ES-I3 (cell line): ENCODE measurements around the gene CADM1.

Experiments
- H3K36me3 ChIP-seq: 2 replicates; pipeline ENCODE4 v1.6.1; 2013; ENCODE audit warnings: mild to moderate bottlenecking, low read length, control low read depth, moderate library complexity; ENCODE audit not compliant: insufficient read depth
- H3K4me1 ChIP-seq: 2 replicates; pipeline ENCODE4 v1.6.1; 2013; ENCODE audit warnings: mild to moderate bottlenecking, control low read depth, low read length; ENCODE audit not compliant: insufficient read depth
- H3K9ac ChIP-seq: 2 replicates; pipeline ENCODE4 v1.6.1; 2013; ENCODE audit warnings: low read depth, mild to moderate bottlenecking, low read length, moderate library complexity
- H3K9me3 ChIP-seq: 2 replicates; pipeline ENCODE4 v1.6.1; 2013; ENCODE audit warnings: mild to moderate bottlenecking, low read length, moderate library complexity; ENCODE audit not compliant: control insufficient read depth, insufficient read depth

CADM1 gene

GRCh38 chr11:115220911-115221310 lies 283.3 kb downstream of the CADM1 start:
- Histone ChIP-seq H3K9ac (no peak overlapping the region), H3K9me3 (no peaks in the 10 kb centered on the region), H3K36me3 (no peaks in the 10 kb centered on the region), H3K4me1 (peaks cover 47% of the 10 kb centered on the region)

GRCh38 chr11:115220423-115220822 lies 283.8 kb downstream of the CADM1 start:
- Histone ChIP-seq H3K9ac (no peak overlapping the region), H3K36me3 (no peaks in the 10 kb centered on the region), H3K9me3 (no peaks in the 10 kb centered on the region), H3K4me1 (peaks cover 42% of the 10 kb centered on the region)

DNA sequence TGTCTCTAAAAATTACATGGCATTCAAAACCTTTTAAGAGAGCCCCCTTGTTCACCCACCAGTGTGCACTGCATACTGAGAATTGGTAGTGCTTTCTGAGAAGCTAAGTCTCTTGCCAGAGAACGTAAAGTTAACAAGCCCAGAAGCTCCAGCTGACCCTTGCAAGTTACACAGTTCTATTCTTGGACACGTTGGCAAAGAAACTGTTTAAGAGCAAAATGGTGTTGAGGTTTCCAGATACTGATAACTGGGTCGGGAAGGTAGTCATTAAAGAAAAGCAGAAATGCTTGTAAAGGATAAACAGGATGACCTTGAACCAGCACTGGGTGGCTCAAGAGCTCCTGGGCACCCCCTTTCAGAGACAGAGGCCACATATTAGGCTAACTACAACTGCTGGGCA lies 284.8 kb downstream of the CADM1 start:
- Histone ChIP-seq H3K4me1 (peaks cover 31% of the 10 kb centered on the region), H3K36me3 (no peaks in the 10 kb centered on the region), H3K9ac (no peak overlapping the region), H3K9me3 (no peaks in the 10 kb centered on the region)

DNA sequence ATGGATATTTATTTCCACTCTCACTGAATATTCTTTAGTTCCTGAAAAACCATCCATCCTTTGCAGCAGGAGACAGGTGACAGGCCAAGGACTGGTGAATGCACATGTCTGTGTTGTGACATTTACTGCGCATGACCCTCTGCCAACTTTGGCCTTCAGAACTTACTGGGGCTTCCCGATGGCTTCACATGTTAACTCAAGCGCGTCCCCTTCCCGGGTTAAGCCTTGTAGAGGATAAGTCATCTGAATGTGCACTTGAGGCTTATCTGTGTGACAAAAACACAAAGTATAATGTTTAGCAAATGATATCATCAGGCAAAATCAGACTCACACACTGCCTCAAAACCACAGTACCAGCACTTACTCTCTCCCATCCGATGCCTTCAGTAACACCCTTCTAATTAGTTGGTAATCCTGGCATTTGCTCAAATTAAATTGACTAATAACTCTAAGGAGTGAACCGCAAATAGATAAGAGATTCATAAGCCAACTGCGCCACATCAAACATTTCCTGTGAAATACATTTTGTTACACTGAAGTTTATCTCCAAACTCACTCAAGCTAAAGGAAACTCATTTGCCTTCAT lies 286.4 kb downstream of the CADM1 start:
- no peaks in the 10 kb centered on the region for H3K36me3 ChIP-seq
- no peak overlapping the region for H3K9ac ChIP-seq
- H3K9me3 ChIP-seq, result no peaks in the 10 kb centered on the region
- peaks cover 18% of the 10 kb centered on the region for H3K4me1 ChIP-seq

DNA sequence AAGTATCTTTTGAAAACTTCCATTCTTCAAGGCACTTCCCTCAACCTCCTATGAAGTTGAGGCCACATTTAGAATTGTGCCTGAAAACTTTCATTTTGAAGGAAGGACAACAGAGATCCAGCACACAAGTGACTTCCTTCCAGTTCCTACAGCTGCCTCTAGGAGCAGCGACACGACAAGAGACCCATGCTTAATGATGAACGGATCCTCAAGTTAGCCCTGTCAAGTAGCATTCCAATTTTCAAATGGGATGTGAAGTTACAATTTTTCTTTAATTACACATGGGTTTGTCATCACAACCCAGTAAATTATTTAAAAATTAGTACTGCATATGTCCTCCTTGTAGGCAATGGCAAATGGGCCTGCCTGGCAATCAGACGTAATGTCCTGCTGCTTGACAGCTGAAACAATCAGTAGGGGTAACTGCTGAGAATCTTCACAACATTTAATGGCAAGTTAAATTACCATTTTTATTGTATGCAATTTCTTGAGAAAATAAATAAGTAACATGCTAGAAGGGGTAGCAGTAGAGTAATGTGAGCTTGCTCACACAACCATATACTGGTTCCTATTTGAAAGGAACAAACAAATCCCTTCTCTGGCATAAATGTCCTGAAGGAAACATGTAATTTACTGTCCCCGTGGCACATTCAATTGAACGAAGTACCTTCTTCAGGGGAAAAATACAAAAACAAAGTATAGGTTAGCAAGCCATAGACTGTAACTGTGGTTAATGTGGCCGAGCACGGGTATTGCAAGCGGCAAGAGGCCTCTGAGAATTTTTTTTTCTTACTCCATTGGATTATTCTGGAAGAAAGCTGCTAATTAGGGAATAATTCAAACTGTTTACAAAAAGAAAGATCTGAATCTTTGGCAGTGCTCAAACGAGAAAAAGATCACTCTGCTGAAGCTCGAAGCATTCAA lies 288.3 kb downstream of the CADM1 start:
- Histone ChIP-seq H3K36me3 (no peaks in the 10 kb centered on the region), H3K9ac (no peak overlapping the region), H3K4me1 (peaks cover 2% of the 10 kb centered on the region; the same call in 1 of the 2 replicates), H3K9me3 (no peaks in the 10 kb centered on the region)

DNA sequence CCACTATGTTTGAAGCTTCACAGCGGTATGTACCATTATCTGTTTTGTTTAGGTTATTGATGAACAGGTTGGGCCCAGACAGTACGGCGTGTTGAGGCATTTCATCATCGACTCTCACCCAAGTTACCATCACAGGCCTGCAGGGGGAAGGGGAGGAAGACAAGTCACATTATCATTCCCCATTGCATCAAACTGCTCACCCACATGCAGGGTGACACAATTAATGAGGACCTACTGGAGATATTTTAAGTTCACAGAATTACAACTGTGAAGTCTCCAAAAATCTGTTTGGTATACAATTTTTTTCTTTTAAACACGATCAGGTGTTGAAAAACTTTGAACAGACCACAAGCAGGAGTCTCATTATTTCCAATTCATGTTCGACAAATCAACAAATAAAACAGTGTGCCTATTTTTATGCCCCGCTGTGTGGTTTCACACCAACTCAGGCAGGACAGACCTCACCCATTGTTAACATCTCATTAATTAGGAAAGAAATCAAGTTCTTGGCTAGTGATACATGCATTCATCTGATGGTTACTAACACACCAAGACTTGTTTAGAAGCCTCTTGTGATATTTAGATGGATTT lies 289.5 kb downstream of the CADM1 start:
- H3K9me3 ChIP-seq, result no peaks in the 10 kb centered on the region
- H3K9ac ChIP-seq, result no peak overlapping the region
- no peaks in the 10 kb centered on the region for H3K4me1 ChIP-seq
- no peaks in the 10 kb centered on the region for H3K36me3 ChIP-seq

DNA sequence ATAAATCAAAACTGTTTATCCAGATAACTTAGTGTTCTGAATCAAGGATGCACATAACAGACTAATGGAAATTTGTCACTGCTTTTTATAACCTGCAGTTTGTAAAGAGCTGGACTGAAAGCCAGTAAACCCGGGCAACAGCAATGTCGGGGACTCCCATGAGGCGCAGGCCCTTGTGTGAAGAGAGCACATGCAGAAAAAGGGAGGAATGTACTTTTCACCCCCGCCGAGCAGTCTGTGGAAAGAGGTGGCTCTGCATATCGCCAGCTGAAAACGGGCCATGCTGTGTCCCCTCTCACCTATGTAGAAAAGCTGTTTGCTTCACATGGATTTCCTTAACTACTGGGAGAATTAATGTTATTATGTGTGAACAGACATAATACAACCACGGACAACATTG lies 291.2 kb downstream of the CADM1 start:
- no peaks in the 10 kb centered on the region for H3K4me1 ChIP-seq
- no peaks in the 10 kb centered on the region for H3K9me3 ChIP-seq
- no peak overlapping the region for H3K9ac ChIP-seq
- H3K36me3 ChIP-seq, result no peaks in the 10 kb centered on the region

DNA sequence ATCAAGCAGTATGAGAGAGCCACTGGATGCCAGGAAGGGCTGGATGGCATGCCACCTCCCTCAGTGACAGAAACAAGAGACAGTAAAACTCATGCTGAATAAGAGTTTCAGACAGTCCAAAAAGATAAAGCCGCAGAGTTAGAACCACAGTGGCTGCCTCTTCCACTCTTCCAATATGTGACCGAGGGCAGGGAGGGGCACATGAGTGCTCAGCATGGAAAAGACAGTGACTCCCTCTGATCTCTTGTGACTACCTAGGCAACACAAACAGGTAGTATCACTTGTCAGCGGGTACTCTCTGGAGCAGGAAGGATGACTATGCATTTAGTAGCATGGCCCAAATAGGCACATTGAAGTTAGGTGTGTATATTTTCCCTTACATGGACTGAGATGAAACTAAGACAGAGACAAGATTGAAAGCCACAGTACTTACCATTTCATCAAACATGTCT lies 295.4 kb downstream of the CADM1 start:
- no peaks in the 10 kb centered on the region for H3K36me3 ChIP-seq
- no peak overlapping the region for H3K9ac ChIP-seq
- peaks cover 6% of the 10 kb centered on the region; the same call in 1 of the 2 replicates for H3K4me1 ChIP-seq
- H3K9me3 ChIP-seq, result no peaks in the 10 kb centered on the region

DNA sequence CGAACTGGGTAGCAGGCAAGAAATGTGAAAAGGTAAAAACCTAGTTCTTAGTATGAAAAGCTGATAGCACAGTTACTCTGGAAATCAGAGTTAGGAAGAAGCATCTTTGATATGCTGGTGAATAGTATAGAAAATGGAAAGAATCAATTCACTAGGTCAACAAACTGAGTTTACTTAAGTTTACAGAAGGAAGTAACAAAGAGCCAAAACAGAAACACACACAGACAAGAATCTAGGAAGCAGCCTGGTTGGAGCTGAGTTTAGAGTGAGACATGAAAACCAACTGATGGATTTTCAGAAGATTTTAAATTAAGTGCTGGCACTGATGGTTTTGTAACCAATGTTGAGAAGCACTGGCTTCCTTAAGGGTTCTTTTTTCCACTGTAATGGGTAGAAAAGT lies 296.3 kb downstream of the CADM1 start:
- H3K36me3 ChIP-seq, result no peaks in the 10 kb centered on the region
- no peak overlapping the region for H3K9ac ChIP-seq
- no peaks in the 10 kb centered on the region for H3K9me3 ChIP-seq
- H3K4me1 ChIP-seq, result peaks cover 10% of the 10 kb centered on the region; the same call in 1 of the 2 replicates

DNA sequence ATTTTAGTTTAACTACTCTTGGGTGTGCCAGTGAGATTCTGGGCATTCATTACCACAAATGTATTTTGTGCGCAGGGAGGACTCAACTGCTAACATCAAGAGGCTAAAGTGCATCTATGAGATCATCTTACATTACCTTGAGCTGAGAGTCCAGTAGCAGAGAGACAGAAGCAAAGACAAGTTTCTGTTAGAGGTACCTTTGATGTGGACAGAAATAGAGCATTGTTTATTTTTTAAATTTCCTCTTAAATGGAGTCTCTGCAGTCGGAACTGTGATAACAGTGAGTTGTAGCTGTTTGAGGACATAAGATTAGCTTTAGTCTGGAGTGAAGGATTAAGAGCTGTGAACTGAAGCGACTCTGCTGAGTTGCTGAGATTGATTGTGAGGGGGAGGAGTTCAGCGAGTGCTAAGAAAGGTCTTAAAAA lies 297.0 kb downstream of the CADM1 start:
- H3K9ac ChIP-seq, result no peak overlapping the region
- H3K9me3 ChIP-seq, result no peaks in the 10 kb centered on the region
- H3K4me1 ChIP-seq, result peaks cover 12% of the 10 kb centered on the region; the same call in 1 of the 2 replicates
- no peaks in the 10 kb centered on the region for H3K36me3 ChIP-seq

- H3K9ac ChIP-seq, result no peak overlapping the region
- no peaks in the 10 kb centered on the region for H3K9me3 ChIP-seq
- H3K36me3 ChIP-seq, result no peaks in the 10 kb centered on the region
- peaks cover 12% of the 10 kb centered on the region; the same call in 1 of the 2 replicates for H3K4me1 ChIP-seq
Measured at GRCh38 chr11:115206365-115207022, 297.7 kb downstream of the CADM1 start.

DNA sequence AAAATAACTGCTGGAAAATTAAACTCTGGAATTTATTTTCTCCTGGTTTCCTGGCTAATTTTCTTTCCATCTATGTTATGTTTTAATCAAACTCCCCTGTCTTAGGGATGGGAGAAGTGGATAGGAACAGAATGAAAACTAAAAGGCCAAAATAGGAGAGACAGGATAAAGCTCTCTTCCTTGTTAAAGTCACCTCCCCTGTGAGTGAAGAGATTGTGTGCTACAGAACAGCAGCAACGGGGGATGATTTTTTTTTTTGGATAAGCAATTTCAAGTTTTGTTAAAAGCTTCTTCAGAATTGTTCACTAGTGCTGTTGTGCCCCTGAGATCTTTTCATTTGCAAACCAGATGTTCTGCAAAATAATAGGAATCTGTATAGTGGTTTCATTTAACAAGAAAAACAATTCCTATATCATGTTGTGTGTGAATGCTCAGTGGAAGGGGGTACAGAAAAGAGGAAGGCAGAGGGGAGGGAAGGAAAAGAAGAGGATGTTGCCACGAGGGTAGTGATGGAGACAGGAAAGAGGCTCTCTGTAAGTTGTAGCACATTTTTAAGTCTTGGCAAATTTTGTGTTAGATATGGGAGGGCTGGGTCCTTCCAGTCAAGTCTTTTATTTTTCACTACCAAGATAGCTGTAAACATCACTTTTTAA lies 301.2 kb downstream of the CADM1 start:
- no peak overlapping the region for H3K9ac ChIP-seq
- H3K9me3 ChIP-seq, result no peaks in the 10 kb centered on the region
- H3K36me3 ChIP-seq, result no peaks in the 10 kb centered on the region; the same call in 1 of the 2 replicates
- peaks cover 17% of the 10 kb centered on the region; the same call in 1 of the 2 replicates for H3K4me1 ChIP-seq

- no peaks in the 10 kb centered on the region; the same call in 1 of the 2 replicates for H3K36me3 ChIP-seq
Measured at GRCh38 chr11:115202074-115202473, 302.1 kb downstream of the CADM1 start.

More at GRCh38 chr11:115202074-115202473, 302.1 kb downstream of the CADM1 start:
- no peak overlapping the region for H3K9ac ChIP-seq
- peaks cover 15% of the 10 kb centered on the region; the same call in 1 of the 2 replicates for H3K4me1 ChIP-seq
- H3K9me3 ChIP-seq, result no peaks in the 10 kb centered on the region
